ENCODE results near the gene STK11.

STK11 gene

DNA sequence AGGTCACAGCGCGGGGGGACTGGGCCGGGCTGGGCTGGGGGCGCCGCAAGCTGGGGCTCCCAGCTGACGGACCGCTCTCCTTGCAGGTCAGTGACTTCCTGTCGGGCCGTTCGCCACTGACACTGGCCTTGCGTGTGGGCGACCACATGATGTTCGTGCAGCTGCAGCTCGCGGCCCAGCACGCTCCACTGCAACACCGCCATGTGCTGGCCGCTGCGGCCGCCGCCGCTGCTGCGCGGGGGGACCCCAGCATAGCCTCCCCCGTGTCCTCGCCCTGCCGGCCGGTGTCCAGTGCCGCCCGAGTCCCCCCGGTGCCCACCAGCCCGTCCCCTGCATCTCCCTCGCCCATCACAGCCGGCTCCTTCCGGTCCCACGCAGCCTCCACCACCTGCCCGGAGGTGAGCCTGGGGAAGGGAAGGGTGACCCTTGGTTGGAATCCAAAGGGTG is 48.5 kb downstream of the STK11 start:
- Histone ChIP-seq H3K27ac (ENCODE audit: low read depth, low read length) (peak overlapping the region; percentile 100), H3K4me1 (ENCODE audit: insufficient read depth, low read length) (peaks cover 23% of the 10 kb centered on the region), H3K9ac (ENCODE audit: low read length) (peak overlapping the region; percentile 80)

DNA sequence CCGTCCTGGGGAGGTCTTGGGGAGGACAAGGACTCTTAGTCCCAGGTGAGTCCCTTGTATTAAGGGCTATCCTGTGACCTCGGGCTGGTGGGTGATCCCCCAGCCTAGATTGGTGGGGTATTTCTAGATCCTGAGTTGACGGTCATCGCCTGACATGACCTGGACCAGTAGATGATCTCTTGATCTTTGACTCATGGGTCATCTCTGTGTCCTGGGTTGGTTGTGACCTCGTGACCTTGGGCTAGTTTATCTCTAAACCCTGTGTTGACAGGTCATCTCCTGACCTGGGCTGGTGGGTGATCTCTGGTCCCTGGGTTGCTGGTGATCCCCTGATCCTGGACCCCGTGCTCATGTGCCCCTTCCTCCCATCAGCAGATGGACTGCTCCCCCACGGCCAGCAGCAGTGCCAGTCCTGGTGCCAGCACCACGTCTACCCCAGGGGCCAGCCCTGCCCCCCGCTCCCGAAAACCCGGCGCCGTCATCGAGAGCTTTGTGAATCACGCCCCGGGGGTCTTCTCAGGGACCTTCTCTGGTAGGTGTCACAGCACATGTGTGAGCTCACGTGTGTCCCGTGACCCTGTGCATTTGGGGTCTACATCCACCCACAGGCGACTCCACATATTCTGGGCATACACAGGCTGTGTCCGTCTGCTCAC is 49.1 kb downstream of the STK11 start:
- peak overlapping the region; percentile 100 for H3K27ac ChIP-seq (ENCODE audit: low read depth, low read length)
- H3K9ac ChIP-seq (ENCODE audit: low read length) = peak overlapping the region; percentile 33
- H3K9me3 ChIP-seq (ENCODE audit: low read length) = no peaks in the 10 kb centered on the region
- peaks cover 24% of the 10 kb centered on the region for H3K4me1 ChIP-seq (ENCODE audit: insufficient read depth, low read length)
- peaks cover 39% of the 10 kb centered on the region for H3K36me3 ChIP-seq (ENCODE audit: insufficient read depth, low read length)
- H3K27me3 ChIP-seq (ENCODE audit: control insufficient read depth in 1 of 2, insufficient read depth in 2 of 2, low read length in 2 of 2) = no peaks in the 10 kb centered on the region
- no peak overlapping the region for H3K4me3 ChIP-seq (ENCODE audit: low read depth in 1 of 2, low read length in 2 of 2)

More for the DNA sequence above, 48.5 kb downstream of the STK11 start:
- Histone ChIP-seq H3K9me3 (ENCODE audit: low read length) (no peaks in the 10 kb centered on the region), H3K4me3 (ENCODE audit: low read depth in 1 of 2, low read length in 2 of 2) (peak overlapping the region in 1 of 2 donors; percentile 66), H3K36me3 (ENCODE audit: insufficient read depth, low read length) (peaks cover 39% of the 10 kb centered on the region), H3K27me3 (ENCODE audit: control insufficient read depth in 1 of 2, insufficient read depth in 2 of 2, low read length in 2 of 2) (no peaks in the 10 kb centered on the region)

DNA sequence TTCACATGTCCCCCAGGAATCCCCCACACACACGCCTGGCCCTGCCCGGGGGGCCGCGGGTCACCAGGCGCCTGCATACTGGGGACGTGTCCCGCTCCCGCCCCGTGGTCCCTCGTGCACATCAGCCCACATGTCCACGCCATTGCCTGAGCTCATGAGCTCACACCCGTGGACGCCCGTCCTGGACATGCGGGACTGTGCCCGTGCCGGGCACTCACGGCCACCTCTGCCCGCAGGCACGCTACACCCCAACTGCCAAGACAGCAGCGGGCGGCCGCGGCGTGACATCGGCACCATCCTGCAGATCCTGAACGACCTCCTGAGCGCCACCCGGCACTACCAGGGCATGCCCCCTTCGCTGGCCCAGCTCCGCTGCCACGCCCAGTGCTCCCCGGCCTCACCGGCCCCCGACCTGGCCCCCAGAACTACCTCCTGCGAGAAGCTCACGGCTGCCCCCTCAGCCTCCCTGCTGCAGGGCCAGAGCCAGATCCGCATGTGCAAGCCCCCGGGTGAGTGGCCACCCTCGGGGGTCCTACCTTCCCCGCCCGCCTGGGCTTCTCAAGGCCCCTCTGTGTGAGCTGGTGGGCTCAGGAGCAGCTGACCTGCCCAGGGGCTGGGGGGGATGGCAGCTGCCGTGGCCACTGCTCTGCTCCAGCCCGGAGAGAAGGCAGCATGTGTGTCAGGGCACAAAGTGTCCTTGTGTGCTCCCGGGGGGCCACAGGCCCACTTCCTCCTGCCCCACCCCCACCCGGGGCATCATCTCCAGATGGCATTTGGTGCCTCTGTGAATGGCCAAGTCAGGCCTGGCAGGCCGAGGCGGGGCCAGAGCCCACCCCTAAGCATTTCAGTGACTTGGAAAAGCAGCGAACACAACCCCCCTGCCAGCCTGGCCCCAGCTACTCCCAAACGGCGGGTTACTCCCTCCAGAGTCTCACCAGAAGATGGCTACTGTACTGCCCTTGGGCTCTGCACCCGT is 49.9 kb downstream of the STK11 start:
- Histone ChIP-seq H3K27me3 (ENCODE audit: control insufficient read depth in 1 of 2, insufficient read depth in 2 of 2, low read length in 2 of 2) (no peaks in the 10 kb centered on the region), H3K9me3 (ENCODE audit: low read length) (no peaks in the 10 kb centered on the region), H3K4me3 (ENCODE audit: low read depth in 1 of 2, low read length in 2 of 2) (no peak overlapping the region), H3K36me3 (ENCODE audit: insufficient read depth, low read length) (peaks cover 39% of the 10 kb centered on the region), H3K27ac (ENCODE audit: low read depth, low read length) (peak overlapping the region; percentile 100), H3K4me1 (ENCODE audit: insufficient read depth, low read length) (peaks cover 32% of the 10 kb centered on the region), H3K9ac (ENCODE audit: low read length) (no peak overlapping the region)

DNA sequence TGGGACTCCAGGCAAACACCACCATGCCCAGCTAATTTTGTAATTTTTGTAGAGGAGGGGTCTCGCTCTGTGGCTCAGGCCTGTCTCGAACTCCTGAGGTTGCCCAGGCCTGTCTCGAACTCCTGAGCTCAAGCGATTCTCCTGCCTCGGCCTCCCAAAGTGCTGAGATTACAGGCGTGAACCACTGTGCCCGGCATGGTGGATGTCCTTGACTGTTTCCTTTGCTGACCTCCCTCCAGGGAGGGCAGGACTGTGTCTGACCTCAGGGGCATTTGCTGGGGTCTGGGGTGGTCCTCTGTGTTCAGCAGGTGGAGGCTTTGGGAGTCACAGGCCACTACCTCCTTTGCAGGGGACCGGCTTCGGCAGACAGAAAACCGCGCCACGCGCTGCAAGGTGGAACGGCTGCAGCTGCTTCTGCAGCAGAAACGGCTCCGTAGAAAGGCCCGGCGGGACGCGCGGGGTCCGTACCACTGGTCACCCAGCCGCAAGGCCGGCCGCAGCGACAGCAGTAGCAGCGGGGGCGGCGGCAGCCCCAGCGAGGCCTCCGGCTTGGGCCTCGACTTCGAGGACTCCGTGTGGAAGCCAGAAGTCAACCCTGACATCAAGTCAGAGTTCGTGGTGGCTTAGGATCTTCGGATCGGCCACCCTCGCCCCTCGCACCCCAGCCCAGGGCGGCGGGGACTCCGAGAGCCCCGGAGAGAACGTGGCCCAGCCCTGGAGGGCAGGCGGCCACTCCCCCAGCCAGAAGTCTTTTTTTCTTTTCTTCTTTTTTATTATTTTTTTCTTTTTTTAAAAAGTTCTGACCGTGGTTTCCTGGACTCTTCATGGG is 51.3 kb downstream of the STK11 start:
- Histone ChIP-seq H3K9ac (ENCODE audit: low read length) (no peak overlapping the region), H3K27me3 (ENCODE audit: control insufficient read depth in 1 of 2, insufficient read depth in 2 of 2, low read length in 2 of 2) (no peaks in the 10 kb centered on the region), H3K27ac (ENCODE audit: low read depth, low read length) (no peak overlapping the region), H3K9me3 (ENCODE audit: low read length) (no peaks in the 10 kb centered on the region), H3K4me3 (ENCODE audit: low read depth in 1 of 2, low read length in 2 of 2) (no peak overlapping the region), H3K36me3 (ENCODE audit: insufficient read depth, low read length) (peaks cover 39% of the 10 kb centered on the region), H3K4me1 (ENCODE audit: insufficient read depth, low read length) (peaks cover 42% of the 10 kb centered on the region)

DNA sequence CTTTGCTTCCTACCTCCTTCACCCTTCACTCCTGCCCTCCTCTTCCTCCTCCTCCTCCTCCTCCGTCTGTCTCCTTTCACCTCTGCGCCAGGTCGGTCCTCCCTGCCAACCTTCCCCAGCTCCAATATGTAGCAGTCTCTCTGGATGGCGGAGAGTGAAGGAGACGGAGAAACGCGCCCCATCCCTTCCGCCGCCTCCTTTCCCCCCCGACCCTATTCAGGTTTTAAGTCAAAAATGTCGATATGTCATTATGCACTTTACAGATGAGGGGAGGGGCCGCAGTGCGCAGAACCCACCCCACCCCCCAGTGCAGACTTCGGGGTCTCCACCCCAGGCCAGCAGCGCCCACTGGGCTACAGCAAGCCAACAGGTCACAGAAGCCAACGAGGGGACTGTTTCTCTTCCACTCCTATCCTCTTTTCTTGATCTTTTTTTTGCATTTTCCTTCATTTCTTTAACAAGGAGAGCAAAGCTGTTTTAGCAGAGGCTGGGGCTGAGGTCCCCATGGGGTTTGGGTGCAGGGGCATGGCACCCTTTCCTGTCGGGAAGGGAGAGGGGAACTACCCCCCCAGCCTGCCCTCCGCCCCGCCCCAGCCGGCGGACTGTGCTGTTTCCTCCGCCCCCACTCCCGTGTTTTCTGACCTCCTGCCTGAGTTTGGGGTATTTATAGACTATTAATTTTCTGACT is 52.0 kb downstream of the STK11 start:
- H3K9ac ChIP-seq (ENCODE audit: low read length) = no peak overlapping the region
- H3K4me3 ChIP-seq (ENCODE audit: low read depth in 1 of 2, low read length in 2 of 2) = no peak overlapping the region
- H3K9me3 ChIP-seq (ENCODE audit: low read length) = no peaks in the 10 kb centered on the region
- peaks cover 39% of the 10 kb centered on the region for H3K36me3 ChIP-seq (ENCODE audit: insufficient read depth, low read length)
- H3K27ac ChIP-seq (ENCODE audit: low read depth, low read length) = peak overlapping the region; percentile 90
- H3K27me3 ChIP-seq (ENCODE audit: control insufficient read depth in 1 of 2, insufficient read depth in 2 of 2, low read length in 2 of 2) = no peaks in the 10 kb centered on the region
- H3K4me1 ChIP-seq (ENCODE audit: insufficient read depth, low read length) = peaks cover 49% of the 10 kb centered on the region

DNA sequence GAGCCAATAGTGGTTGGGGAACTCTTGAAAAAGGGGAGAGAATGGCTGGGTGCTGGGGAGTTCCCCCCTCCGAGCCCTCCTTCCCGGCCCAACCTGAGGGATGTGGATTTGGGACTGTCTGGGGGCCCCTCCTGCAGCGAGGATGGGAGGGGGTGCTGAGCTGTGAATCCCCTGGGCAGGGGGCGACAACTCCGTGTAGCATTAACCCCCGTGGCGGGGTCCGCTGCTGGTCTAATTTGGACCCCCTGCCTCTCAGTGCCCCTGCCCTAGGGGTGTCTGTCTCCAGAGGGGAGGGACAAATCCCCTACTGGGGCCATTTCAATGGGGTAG is 52.5 kb downstream of the STK11 start:
- Histone ChIP-seq H3K27ac (ENCODE audit: low read depth, low read length) (peak overlapping the region; percentile 90), H3K9ac (ENCODE audit: low read length) (no peak overlapping the region), H3K9me3 (ENCODE audit: low read length) (no peaks in the 10 kb centered on the region), H3K4me1 (ENCODE audit: insufficient read depth, low read length) (peaks cover 51% of the 10 kb centered on the region), H3K4me3 (ENCODE audit: low read depth in 1 of 2, low read length in 2 of 2) (no peak overlapping the region), H3K27me3 (ENCODE audit: control insufficient read depth in 1 of 2, insufficient read depth in 2 of 2, low read length in 2 of 2) (no peaks in the 10 kb centered on the region), H3K36me3 (ENCODE audit: insufficient read depth, low read length) (peaks cover 39% of the 10 kb centered on the region)

DNA sequence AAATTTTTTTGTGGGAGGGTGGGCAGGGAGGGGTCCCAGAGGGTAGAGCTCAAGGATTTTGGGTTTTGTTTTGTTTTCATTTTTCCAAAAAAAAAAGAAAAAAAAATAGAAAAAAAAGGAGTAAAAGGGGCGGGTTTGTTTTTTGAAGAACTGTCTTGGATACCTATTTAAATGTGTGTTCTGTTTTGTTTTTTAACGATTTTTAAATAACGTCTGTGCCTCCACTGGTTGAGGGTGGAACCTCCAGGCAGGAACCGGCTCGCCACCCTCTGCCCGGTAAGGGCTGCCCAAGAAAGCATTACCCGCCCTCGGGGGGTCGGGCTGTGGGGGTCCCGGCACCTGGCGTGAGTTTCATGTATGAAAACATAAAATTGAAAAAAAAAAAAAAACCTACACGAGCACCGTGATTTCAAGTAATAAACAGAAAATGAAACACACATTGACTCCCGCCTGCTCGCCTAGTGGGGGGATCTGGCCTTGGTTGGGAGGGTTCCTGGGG is 53.2 kb downstream of the STK11 start:
- H3K4me3 ChIP-seq (ENCODE audit: low read depth in 1 of 2, low read length in 2 of 2) = no peak overlapping the region
- H3K27me3 ChIP-seq (ENCODE audit: control insufficient read depth in 1 of 2, insufficient read depth in 2 of 2, low read length in 2 of 2) = no peaks in the 10 kb centered on the region
- H3K36me3 ChIP-seq (ENCODE audit: insufficient read depth, low read length) = peaks cover 39% of the 10 kb centered on the region
- H3K9ac ChIP-seq (ENCODE audit: low read length) = no peak overlapping the region
- peaks cover 47% of the 10 kb centered on the region for H3K4me1 ChIP-seq (ENCODE audit: insufficient read depth, low read length)
- peak overlapping the region; percentile 90 for H3K27ac ChIP-seq (ENCODE audit: low read depth, low read length)
- no peaks in the 10 kb centered on the region for H3K9me3 ChIP-seq (ENCODE audit: low read length)

DNA sequence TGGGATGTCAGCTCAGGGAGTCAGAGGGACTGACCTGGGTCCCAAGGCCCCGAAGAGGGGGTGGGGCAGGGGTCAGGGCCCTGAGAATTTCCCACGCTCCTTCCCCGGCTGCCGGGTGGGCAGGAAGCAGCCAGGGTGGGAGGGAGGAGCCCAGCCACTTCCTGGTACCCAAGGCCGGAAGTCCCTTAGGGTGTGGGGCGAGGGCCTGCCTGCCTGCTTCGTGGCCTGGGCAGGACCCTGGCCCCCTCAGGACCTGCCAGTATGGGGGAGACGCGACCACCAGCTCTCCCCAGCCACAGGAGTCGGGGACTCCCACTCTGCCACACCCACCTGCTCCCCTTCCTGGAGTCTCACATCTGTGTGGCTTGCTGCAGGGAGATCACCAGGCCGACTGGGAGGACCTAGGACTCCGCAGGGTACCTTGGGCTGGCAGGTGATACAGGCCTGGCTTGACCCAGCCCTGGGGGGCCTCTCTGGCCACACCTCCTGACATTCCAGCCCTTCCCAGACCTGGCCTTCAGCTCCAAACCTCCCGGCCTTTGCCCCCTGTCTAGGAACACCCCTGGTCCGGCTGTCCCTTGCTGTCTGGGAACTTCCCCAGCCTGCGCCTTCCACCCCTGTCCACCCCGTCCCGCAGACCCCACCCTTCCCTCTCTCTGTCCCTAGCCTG is 53.8 kb downstream of the STK11 start:
- H3K4me1 ChIP-seq (ENCODE audit: insufficient read depth, low read length) = peaks cover 41% of the 10 kb centered on the region
- no peaks in the 10 kb centered on the region for H3K27me3 ChIP-seq (ENCODE audit: control insufficient read depth in 1 of 2, insufficient read depth in 2 of 2, low read length in 2 of 2)
- H3K4me3 ChIP-seq (ENCODE audit: low read depth in 1 of 2, low read length in 2 of 2) = no peak overlapping the region
- peak overlapping the region; percentile 90 for H3K27ac ChIP-seq (ENCODE audit: low read depth, low read length)
- no peak overlapping the region for H3K9ac ChIP-seq (ENCODE audit: low read length)
- no peaks in the 10 kb centered on the region for H3K9me3 ChIP-seq (ENCODE audit: low read length)
- H3K36me3 ChIP-seq (ENCODE audit: insufficient read depth, low read length) = peaks cover 36% of the 10 kb centered on the region

DNA sequence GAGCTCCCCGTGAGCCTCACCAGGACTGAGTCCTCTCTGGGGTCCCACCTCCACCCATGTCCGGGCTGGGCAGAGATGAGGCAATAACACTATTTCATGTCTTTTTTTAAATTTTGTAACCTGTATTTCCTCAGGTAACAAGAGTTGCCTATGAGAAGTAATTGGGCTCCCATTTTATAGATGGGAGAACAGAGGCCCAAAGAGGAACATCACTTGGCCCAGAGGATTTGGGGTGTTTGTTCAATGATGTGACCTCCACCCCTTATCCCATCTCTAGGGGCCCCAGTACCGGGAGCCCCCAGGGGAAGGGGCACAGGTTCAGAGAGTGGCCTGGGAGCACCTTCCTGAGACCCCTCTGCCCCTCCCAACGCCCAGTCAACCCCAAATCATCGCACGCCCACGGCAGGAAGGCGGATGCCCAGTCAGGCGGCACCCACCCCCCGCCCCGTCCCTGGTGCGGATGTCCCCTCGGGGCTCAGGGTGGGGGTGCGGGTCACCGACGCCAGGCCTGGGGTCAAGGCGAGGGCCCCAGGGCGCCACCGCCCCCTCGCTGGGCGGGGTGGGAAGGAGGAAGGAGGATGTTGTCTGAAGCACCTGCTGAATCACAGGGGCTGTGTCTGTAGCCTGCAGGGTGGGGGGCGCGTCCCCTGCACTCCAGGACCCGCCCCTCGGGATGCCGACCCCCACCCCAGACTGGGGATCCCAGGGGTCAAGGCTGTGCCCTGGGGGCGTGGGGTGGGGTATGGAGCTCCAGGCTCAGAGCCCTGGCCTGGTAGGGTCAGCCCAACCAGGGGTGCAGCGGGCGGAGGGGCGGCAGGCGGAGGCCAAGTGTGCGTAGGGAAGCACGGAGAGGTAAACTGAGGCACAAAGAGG is 54.5 kb downstream of the STK11 start:
- Histone ChIP-seq H3K27me3 (ENCODE audit: control insufficient read depth in 1 of 2, insufficient read depth in 2 of 2, low read length in 2 of 2) (no peaks in the 10 kb centered on the region), H3K4me1 (ENCODE audit: insufficient read depth, low read length) (peaks cover 34% of the 10 kb centered on the region), H3K4me3 (ENCODE audit: low read depth in 1 of 2, low read length in 2 of 2) (no peak overlapping the region), H3K9me3 (ENCODE audit: low read length) (no peaks in the 10 kb centered on the region), H3K27ac (ENCODE audit: low read depth, low read length) (peak overlapping the region; percentile 90), H3K9ac (ENCODE audit: low read length) (no peak overlapping the region), H3K36me3 (ENCODE audit: insufficient read depth, low read length) (peaks cover 28% of the 10 kb centered on the region)
